ENCODE measurements around the gene CENPC. TPM values are rescaled to one million over a fixed set of nuclear protein-coding genes. Genes with fewer than 3 reads are reported as not detected.

CENPC gene
- 10 to 100 TPM; 28.7 to 38.8 (median 34.8) TPM for total RNA-seq

- no peak for TF ChIP-seq CTCF (IDR thresholded peaks at IDR 0.05; ENCODE audit: low read depth)
These were observed at the start of gene CENPC for GRCh38 chr4:67545199-67546003. Gene CENPC, minus strand, starts transcription at chr4:67545503. Its CDS starts 148 bp downstream, at chr4:67545355.

- TF ChIP-seq CTCF (IDR thresholded peaks at IDR 0.05; ENCODE audit: low read depth) = no peak
These were observed 48.5 kb upstream of the CENPC start for GRCh38 chr4:67593741-67594175.

- TF ChIP-seq CTCF (IDR thresholded peaks at IDR 0.05; ENCODE audit: low read depth) = no peak
These were observed 41.9 kb upstream of the CENPC start for GRCh38 chr4:67587156-67587555.

GRCh38 chr4:67584496-67584895 is 39.2 kb upstream of the CENPC start:
- no peak for TF ChIP-seq CTCF (IDR thresholded peaks at IDR 0.05; ENCODE audit: low read depth)

- TF ChIP-seq CTCF (IDR thresholded peaks at IDR 0.05; ENCODE audit: low read depth) = no peak
These were observed 36.6 kb upstream of the CENPC start for GRCh38 chr4:67581913-67582312.

- no peak for TF ChIP-seq CTCF (IDR thresholded peaks at IDR 0.05; ENCODE audit: low read depth)
These were observed 36.0 kb upstream of the CENPC start for GRCh38 chr4:67581208-67581857.

- no peak for TF ChIP-seq CTCF (IDR thresholded peaks at IDR 0.05; ENCODE audit: low read depth)
These were observed 35.3 kb upstream of the CENPC start for GRCh38 chr4:67580577-67580976.
